Bone marrow (tissue), 2 donors: ENCODE measurements around the gene RINT1.

Experiments
- DNase-seq, 2 donors: peaks; one replicate each; lab custom pipeline; 2025; lab: John Stamatoyannopoulos, UW

The RINT1 gene

GRCh38 chr7:105599551-105599950 is 67.5 kb downstream of the RINT1 start:
- DNase-seq, result no peak

GRCh38 chr7:105600720-105601550 is 68.9 kb downstream of the RINT1 start:
- DNase-seq, result no peak

- no peak for DNase-seq
These were observed 70.6 kb downstream of the RINT1 start for GRCh38 chr7:105602325-105603305.

GRCh38 chr7:105610165-105610930 is 78.3 kb downstream of the RINT1 start:
- no peak for DNase-seq

GRCh38 chr7:105611856-105612775 is 80.1 kb downstream of the RINT1 start:
- no peak for DNase-seq

GRCh38 chr7:105612806-105613205 is 80.8 kb downstream of the RINT1 start:
- no peak for DNase-seq

GRCh38 chr7:105613611-105614330 is 81.8 kb downstream of the RINT1 start:
- DNase-seq, result no peak

- DNase-seq, result no peak
These were observed 82.4 kb downstream of the RINT1 start for GRCh38 chr7:105614341-105614840.
